ENCODE results near the gene PLEKHM3. TPM values are rescaled to one million over a fixed set of nuclear protein-coding genes. Genes with fewer than 3 reads are reported as not detected.

Gene PLEKHM3
- polyA plus RNA-seq, 1 experiment = 7.0 TPM

DNA sequence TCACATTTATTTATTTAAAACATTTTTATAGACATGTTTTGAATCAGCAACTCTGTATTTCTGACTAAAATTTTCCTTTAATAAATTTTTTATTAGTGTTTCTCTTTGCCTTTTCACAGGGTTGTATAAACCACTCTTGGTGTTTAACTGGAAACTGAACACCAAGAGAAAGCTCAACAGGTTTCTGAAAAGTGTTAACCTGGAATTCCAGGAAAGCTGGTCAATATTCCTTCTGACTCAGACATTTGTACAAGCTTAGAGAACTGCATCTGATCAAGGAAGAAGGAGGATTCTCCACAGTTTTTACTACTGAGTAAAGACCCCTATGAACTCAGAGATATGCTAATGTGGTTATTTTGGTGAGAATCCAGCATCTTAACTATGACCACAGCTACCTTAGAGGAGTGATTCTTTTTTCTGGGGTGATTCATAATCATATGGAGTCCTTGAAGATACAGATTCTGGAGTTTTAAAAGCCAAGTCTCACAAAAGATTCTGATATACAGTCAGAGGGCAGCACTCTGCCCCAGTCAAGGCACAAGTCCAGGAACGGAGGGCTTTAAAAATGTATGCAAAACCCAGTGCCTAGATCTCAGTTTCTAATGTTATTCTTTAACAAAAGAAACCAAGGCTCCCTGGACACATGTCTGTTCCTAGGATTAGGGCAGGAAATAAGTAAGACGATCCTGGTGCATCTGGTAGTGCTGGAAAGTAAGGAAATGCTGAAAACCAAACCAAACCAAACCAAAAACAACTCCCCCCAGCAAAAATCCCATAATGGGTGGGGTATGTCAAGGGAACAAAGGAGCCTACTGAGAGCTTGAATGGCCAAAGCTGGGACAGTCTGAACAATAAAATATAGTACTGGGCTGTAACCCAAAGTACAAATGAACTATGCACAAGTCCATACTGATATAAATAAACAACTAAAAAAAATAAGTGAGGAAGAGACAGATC lies 170.6 kb downstream of the PLEKHM3 start:
- Histone ChIP-seq H3K9me3 (ENCODE audit: control insufficient read depth, insufficient read depth, low read length) (no peaks in the 10 kb centered on the region), H3K27ac (ENCODE audit: low read depth, low read length) (peak overlapping the region; percentile 66), H3K27me3 (ENCODE audit: control insufficient read depth, insufficient read depth, low read length) (no peaks in the 10 kb centered on the region), H3K4me3 (ENCODE audit: low read depth, low read length) (no peak overlapping the region)
- POLR2A ChIA-PET = no interaction called here
- peak; percentile 29 for DNase-seq (ENCODE audit: low read depth, low spot score)
- CTCF ChIA-PET = interaction anchor here (0.6 to 0.7 kb wide), 2 partner anchors 19 to 321 kb away, joined by 3 read pairs; no protein-coding TSS in a partner anchor
- TF ChIP-seq, protein P1, sequence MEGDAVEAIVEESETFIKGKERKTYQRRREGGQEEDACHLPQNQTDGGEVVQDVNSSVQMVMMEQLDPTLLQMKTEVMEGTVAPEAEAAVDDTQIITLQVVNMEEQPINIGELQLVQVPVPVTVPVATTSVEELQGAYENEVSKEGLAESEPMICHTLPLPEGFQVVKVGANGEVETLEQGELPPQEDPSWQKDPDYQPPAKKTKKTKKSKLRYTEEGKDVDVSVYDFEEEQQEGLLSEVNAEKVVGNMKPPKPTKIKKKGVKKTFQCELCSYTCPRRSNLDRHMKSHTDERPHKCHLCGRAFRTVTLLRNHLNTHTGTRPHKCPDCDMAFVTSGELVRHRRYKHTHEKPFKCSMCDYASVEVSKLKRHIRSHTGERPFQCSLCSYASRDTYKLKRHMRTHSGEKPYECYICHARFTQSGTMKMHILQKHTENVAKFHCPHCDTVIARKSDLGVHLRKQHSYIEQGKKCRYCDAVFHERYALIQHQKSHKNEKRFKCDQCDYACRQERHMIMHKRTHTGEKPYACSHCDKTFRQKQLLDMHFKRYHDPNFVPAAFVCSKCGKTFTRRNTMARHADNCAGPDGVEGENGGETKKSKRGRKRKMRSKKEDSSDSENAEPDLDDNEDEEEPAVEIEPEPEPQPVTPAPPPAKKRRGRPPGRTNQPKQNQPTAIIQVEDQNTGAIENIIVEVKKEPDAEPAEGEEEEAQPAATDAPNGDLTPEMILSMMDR (IDR thresholded peaks at IDR 0.05; ENCODE audit: low read depth, low read length) = no peak

DNA sequence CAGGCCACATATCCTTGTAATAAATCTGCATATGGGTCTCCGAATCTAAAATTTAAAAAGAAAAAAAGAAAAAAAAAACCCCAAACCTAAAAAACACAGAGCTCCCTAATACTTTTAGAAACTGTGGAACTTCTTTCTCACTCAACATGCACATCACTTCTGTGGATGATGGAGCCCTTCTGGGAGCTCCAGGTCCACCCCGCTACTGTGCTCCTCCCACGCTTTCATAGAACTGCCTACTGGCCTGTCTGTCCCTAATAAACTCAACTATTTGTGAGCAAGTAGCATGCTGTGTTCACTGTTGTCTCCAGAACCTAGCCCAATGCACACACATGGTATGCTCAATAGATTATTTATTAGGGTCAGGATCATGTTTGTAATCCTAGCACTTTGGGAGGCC lies 172.5 kb downstream of the PLEKHM3 start:
- H3K4me3 ChIP-seq (ENCODE audit: low read depth, low read length) = no peak overlapping the region
- TF ChIP-seq, protein P1 (IDR thresholded peaks at IDR 0.05; ENCODE audit: low read depth, low read length) = no peak
- CTCF ChIA-PET = no interaction called here
- no peak for DNase-seq (ENCODE audit: low read depth, low spot score)
- H3K27me3 ChIP-seq (ENCODE audit: control insufficient read depth, insufficient read depth, low read length) = no peaks in the 10 kb centered on the region
- H3K27ac ChIP-seq (ENCODE audit: low read depth, low read length) = no peak overlapping the region
- no peaks in the 10 kb centered on the region for H3K9me3 ChIP-seq (ENCODE audit: control insufficient read depth, insufficient read depth, low read length)
- POLR2A ChIA-PET = no interaction called here

DNA sequence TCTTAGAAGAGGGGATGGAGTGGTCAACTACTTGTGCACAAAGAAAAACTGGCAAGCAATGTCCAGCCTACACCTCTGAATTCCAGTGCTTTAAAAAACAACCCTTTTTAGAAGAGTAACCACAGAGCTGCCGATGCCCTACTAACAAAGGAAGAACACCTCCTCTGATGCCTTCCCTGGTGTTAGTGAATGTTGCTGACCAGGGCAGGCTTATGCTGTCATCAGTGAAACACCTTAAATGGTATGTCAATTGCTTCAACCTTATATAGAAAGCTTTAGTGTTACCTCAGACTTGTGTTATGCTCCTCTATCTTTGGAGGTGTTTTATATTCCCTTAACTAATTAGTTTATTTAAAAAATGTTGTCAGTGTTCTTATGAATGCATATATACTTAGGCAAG lies 175.9 kb downstream of the PLEKHM3 start:
- POLR2A ChIA-PET = no interaction called here
- no peak overlapping the region for H3K27ac ChIP-seq (ENCODE audit: low read depth, low read length)
- no peaks in the 10 kb centered on the region for H3K9me3 ChIP-seq (ENCODE audit: control insufficient read depth, insufficient read depth, low read length)
- CTCF ChIA-PET = interaction anchor here (0.6 kb wide), 1 partner anchor 208 kb away, joined by 3 read pairs; no protein-coding TSS in a partner anchor
- no peak overlapping the region for H3K4me3 ChIP-seq (ENCODE audit: low read depth, low read length)
- no peak for DNase-seq (ENCODE audit: low read depth, low spot score)
- H3K27me3 ChIP-seq (ENCODE audit: control insufficient read depth, insufficient read depth, low read length) = no peaks in the 10 kb centered on the region
- TF ChIP-seq, protein P1 (IDR thresholded peaks at IDR 0.05; ENCODE audit: low read depth, low read length) = no peak

DNA sequence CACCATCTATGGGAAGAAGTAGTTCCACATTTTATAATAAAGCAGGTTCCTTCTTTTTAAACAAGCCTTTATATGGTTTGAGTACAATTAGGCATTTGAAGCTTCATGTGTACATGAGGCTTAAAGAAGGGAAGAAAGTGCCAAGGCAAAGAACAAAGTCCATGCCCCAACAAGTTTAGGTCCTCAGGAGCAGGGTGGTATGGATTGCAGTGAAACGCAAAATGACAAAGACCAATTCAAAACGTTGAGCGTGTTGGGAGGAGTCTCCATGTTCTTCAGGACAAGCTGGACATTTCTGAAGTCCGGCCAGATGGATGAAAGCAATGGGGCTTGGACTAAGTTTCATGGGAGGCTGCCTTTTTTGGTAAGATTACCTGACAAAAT lies 176.8 kb downstream of the PLEKHM3 start:
- no peak overlapping the region for H3K27ac ChIP-seq (ENCODE audit: low read depth, low read length)
- DNase-seq (ENCODE audit: low read depth, low spot score) = no peak
- TF ChIP-seq, protein P1 (IDR thresholded peaks at IDR 0.05; ENCODE audit: low read depth, low read length) = no peak
- ChIA-PET POLR2A (no interaction called here), CTCF (no interaction called here)
- no peaks in the 10 kb centered on the region for H3K9me3 ChIP-seq (ENCODE audit: control insufficient read depth, insufficient read depth, low read length)
- H3K4me3 ChIP-seq (ENCODE audit: low read depth, low read length) = no peak overlapping the region
- H3K27me3 ChIP-seq (ENCODE audit: control insufficient read depth, insufficient read depth, low read length) = no peaks in the 10 kb centered on the region

DNA sequence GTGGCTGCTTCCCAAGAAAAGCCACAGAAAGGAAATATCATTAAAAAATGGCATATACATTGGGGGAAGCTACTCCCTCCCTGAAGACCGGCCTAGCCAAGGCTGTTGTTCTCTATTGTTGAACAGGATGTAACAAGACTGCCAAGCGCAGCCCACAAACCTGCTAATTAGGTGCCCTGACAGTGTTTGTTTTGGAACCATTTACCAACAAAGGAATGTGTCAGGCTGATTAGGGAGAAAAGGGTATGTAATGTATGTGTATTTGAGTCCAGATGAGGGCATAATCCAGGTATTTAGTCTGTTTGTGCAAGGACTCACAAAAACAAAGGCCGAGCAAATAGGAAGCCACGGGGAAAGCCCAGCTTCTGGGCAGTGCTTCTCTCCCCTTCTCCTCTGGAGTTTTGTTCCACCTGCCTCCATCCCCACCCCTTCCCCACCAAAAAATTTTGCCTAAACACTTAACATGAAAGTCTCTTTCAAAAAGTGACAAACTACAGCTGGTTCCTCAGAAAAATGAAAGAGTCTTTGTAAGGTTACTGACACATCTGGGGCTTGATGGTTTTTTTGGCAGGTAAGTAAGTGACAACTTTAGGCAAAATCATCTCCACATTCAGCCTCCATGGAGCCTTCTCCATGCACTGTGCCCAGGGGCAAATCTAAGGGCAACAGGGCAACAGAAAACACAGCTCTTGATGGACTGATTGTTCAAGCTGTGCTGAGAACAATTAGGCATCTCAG lies 177.4 kb downstream of the PLEKHM3 start:
- Histone ChIP-seq H3K4me3 (ENCODE audit: low read depth, low read length) (no peak overlapping the region), H3K9me3 (ENCODE audit: control insufficient read depth, insufficient read depth, low read length) (no peaks in the 10 kb centered on the region), H3K27me3 (ENCODE audit: control insufficient read depth, insufficient read depth, low read length) (no peaks in the 10 kb centered on the region), H3K27ac (ENCODE audit: low read depth, low read length) (no peak overlapping the region)
- ChIA-PET POLR2A (no interaction called here), CTCF (no interaction called here)
- TF ChIP-seq, protein P1 (IDR thresholded peaks at IDR 0.05; ENCODE audit: low read depth, low read length) = no peak
- DNase-seq (ENCODE audit: low read depth, low spot score) = no peak

All from AG04450 (cell line).